Omental fat pad (tissue), 4 donors: ENCODE data around the gene AGAP1. TPM values are rescaled to one million over a fixed set of nuclear protein-coding genes. Genes with fewer than 3 reads are reported as not detected.

Source experiments
- ATAC-seq: fragments of 150-250 bp; one replicate; pipeline ENCODE4 v1.9.1; 2016; ENCODE audit warnings: mild to moderate bottlenecking, moderate library complexity; ENCODE audit not compliant: low FRiP score
- DNase-seq: peaks from one replicate; pipeline ENCODE4 v3.0.0-alpha.2; 2019; ENCODE audit warnings: low spot score
- total RNA-seq, 4 donors: library from RNA; depleted of rRNA; stranded (reverse); fragments of >200 nt; gene quantifications; one replicate each; pipeline ENCODE4 v1.1.0, GENCODE V29; 2016
- TF ChIP-seq, protein P1 (sequence below), 3 donors: fragments of 450-650 bp; IDR thresholded peaks; one replicate each; pipeline ENCODE4 v1.5.1; 2016 to 2017; ENCODE audit warnings: antibody characterized with exemption in 3 of 3, mild to moderate bottlenecking in 3 of 3, moderate library complexity in 2 of 3

The AGAP1 gene
- total RNA-seq, 4 donors from 2014 or later, result 15.5 to 24.3 (median 16.2) TPM

GRCh38 chr2:236042087-236042486 lies 548.2 kb downstream of the AGAP1 start:
- TF ChIP-seq, protein P1, sequence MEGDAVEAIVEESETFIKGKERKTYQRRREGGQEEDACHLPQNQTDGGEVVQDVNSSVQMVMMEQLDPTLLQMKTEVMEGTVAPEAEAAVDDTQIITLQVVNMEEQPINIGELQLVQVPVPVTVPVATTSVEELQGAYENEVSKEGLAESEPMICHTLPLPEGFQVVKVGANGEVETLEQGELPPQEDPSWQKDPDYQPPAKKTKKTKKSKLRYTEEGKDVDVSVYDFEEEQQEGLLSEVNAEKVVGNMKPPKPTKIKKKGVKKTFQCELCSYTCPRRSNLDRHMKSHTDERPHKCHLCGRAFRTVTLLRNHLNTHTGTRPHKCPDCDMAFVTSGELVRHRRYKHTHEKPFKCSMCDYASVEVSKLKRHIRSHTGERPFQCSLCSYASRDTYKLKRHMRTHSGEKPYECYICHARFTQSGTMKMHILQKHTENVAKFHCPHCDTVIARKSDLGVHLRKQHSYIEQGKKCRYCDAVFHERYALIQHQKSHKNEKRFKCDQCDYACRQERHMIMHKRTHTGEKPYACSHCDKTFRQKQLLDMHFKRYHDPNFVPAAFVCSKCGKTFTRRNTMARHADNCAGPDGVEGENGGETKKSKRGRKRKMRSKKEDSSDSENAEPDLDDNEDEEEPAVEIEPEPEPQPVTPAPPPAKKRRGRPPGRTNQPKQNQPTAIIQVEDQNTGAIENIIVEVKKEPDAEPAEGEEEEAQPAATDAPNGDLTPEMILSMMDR (IDR thresholded peaks at IDR 0.05), result no peak
- ATAC-seq (no peak), DNase-seq (no peak)

DNA sequence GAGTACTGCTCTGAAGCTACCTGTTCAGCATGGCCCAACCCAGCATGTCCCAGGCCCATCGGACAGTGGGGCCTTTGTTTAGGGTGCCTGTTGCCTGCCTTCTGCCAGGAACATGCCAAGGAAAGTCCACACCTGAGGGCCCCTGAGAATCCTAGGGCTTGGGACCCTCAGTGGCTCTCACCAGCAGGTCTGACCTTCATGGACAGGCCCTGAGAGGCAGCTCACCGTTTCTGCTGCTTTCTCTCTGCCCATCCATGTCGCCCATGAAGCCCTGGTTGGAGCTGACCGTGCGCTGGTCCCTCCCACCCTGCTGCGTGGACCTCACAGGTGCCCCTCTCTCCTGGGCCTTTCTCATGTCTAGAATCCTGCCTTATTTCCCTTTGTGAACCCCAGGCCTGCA lies 550.3 kb downstream of the AGAP1 start:
- DNase-seq (no peak), ATAC-seq (no peak)
- TF ChIP-seq, protein P1 (IDR thresholded peaks at IDR 0.05), result no peak

GRCh38 chr2:236045251-236046235 lies 551.7 kb downstream of the AGAP1 start:
- TF ChIP-seq, protein P1 (IDR thresholded peaks at IDR 0.05), result no peak
- ATAC-seq (no peak), DNase-seq (no peak)

DNA sequence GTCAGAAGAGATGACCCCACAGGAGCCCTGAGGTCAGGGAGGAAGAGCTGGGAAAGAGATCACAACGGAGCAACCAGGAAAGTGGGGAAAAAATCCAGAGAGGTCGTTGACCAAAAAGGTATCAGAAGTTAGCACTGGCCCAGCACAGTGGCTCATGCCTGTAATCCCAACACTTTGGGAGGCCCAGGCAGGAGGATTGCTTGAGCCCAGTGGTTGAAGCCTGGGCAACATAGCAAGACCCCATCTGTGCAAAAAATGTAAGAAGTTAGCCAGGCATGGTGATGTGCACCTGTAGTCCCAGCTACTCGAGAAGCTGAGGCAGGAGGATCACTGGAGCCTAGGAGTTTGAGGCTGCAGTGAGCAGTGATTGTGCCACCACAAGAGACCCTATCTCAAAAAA lies 552.9 kb downstream of the AGAP1 start:
- DNase-seq, result no peak
- no peak for ATAC-seq
- TF ChIP-seq, protein P1 (IDR thresholded peaks at IDR 0.05), result no peak

GRCh38 chr2:236047176-236047575 lies 553.3 kb downstream of the AGAP1 start:
- no peak for ATAC-seq
- no peak for DNase-seq

GRCh38 chr2:236047886-236048540 lies 554.2 kb downstream of the AGAP1 start:
- TF ChIP-seq, protein P1 (IDR thresholded peaks at IDR 0.05), result no peak
- DNase-seq, result no peak
- ATAC-seq, result no peak

More at GRCh38 chr2:236047176-236047575, 553.3 kb downstream of the AGAP1 start:
- TF ChIP-seq, protein P1 (IDR thresholded peaks at IDR 0.05), result no peak
